Measurements from ENCODE around the gene SLC35G2.
"Not testable (repeated sequence)": the region's sequence is repeated elsewhere in the genome, so short reads cannot be mapped to it uniquely, and the experiment has no call there.

Gene SLC35G2

GRCh38 chr3:136835813-136836510, 17.0 kb downstream of the SLC35G2 start:
- DNase-seq, result no peak

GRCh38 chr3:136836511-136837156, 17.7 kb downstream of the SLC35G2 start:
- DNase-seq, result no peak

- no peak for DNase-seq
Measured at GRCh38 chr3:136838641-136839555, 20.0 kb downstream of the SLC35G2 start.

GRCh38 chr3:136839556-136839931, 20.6 kb downstream of the SLC35G2 start:
- no peak for DNase-seq

- DNase-seq, result no peak
Measured at GRCh38 chr3:136840252-136840651, 21.3 kb downstream of the SLC35G2 start.

GRCh38 chr3:136842294-136842693, 23.4 kb downstream of the SLC35G2 start:
- no peak for DNase-seq

- DNase-seq, result no peak
Measured at GRCh38 chr3:136844724-136845123, 25.8 kb downstream of the SLC35G2 start.

- no peak for DNase-seq
Measured at GRCh38 chr3:136852180-136852579, 33.3 kb downstream of the SLC35G2 start.

GRCh38 chr3:136856665-136857064, 37.7 kb downstream of the SLC35G2 start:
- no peak for DNase-seq

- no peak for DNase-seq
Measured at GRCh38 chr3:136858381-136858780, 39.5 kb downstream of the SLC35G2 start.

GRCh38 chr3:136860541-136860940, 41.6 kb downstream of the SLC35G2 start:
- DNase-seq, result no peak

- DNase-seq, result peak; percentile 97
Measured at GRCh38 chr3:136861890-136862616, 43.1 kb downstream of the SLC35G2 start, which contains the start of gene NCK1. Gene NCK1 (plus strand): TSS chr3:136862208. CDS start chr3:136928002, 65,794 bp downstream.

GRCh38 chr3:136862617-136863322, 43.8 kb downstream of the SLC35G2 start:
- DNase-seq, result peak; percentile 56

- no peak for DNase-seq
Measured at GRCh38 chr3:136869282-136869681, 50.4 kb downstream of the SLC35G2 start.

GRCh38 chr3:136872258-136872657, 53.3 kb downstream of the SLC35G2 start:
- not testable (repeated sequence) for DNase-seq

- not testable (repeated sequence) for DNase-seq
Measured at GRCh38 chr3:136879510-136879909, 60.6 kb downstream of the SLC35G2 start.

- no peak for DNase-seq
Measured at GRCh38 chr3:136882571-136882970, 63.6 kb downstream of the SLC35G2 start.

GRCh38 chr3:136883967-136884720, 65.2 kb downstream of the SLC35G2 start:
- DNase-seq, result no peak

GRCh38 chr3:136885357-136886213, 66.7 kb downstream of the SLC35G2 start:
- DNase-seq, result no peak

GRCh38 chr3:136889947-136890346, 71.0 kb downstream of the SLC35G2 start:
- DNase-seq, result no peak
